KOPT-K1 (cell line): ENCODE measurements around the gene ERFE.

Source experiments
- H3K27ac ChIP-seq: fragments of 200-600 bp; sonication (generic); 2 replicates; pipeline ENCODE4 v1.5.1; 2016; ENCODE audit warnings: antibody characterized with exemption, mild to moderate bottlenecking, low read depth, low read length; ENCODE audit not compliant: poor library complexity, severe bottlenecking
- H3K36me3 ChIP-seq: fragments of 200-600 bp; sonication (generic); 2 replicates; pipeline ENCODE4 v1.5.1; 2017; ENCODE audit warnings: antibody characterized with exemption, mild to moderate bottlenecking, low read length, moderate library complexity; ENCODE audit not compliant: insufficient read depth
- H3K9me3 ChIP-seq: fragments of 200-600 bp; sonication (generic); 2 replicates; pipeline ENCODE4 v1.5.1; 2017; ENCODE audit warnings: antibody characterized with exemption, low read length, mild to moderate bottlenecking; ENCODE audit not compliant: insufficient read depth, poor library complexity, severe bottlenecking

ERFE gene

DNA sequence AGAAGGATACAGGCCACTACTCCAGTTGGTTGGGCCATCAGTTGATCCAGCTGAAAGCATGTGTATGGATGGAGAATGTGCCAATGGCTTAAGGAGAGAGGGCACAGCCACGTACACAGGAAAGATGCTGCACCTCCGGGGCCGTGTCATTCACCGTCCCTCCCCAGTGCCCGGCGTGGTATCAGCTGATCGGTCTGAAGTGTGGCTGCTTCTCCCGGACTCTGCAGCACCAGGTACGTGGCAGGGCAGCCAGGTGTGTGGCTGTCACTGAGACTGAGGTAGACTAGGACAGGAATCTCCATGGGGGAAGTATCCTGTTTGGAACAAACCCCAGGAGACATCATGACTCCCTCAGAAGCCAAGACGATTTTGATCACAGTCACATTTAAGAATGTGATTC is 4.2 kb upstream of the ERFE start:
- H3K9me3 ChIP-seq, result peaks cover 6% of the 10 kb centered on the region
- no peaks in the 10 kb centered on the region for H3K36me3 ChIP-seq
- H3K27ac ChIP-seq, result no peak overlapping the region

DNA sequence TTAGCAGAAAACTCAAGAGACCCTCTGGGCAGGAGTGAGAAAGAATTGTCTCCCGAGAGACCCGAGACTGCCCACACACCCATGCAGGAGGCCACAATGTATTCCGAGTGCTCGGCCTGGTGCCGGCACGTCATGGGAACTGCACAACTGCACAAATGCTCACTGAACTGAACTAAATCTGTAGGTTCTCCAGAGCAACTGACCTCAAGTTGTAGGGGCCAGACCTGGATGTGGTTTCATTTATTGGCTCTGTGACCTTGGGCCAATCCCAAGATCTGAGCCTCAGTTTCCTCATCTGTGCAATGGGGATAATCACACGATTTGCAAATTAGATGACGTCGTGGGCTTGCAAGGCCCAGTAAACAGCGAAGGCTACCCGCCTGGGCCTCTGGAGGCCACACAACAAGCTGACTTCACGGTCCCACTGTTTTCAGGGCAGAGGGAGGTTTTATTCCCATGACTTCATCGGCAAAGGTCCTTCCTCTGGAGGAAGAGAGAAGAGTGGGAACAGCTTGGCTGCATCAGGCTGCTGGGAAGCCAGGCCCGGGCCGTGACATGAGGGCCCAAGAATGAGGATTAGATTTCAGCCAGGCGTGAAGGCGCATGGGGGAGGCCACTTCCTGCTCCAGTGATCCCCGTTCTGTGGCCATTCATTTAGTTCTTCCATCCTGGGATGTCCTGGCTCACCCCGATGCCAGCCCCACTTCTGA is 3.6 kb upstream of the ERFE start:
- no peaks in the 10 kb centered on the region for H3K36me3 ChIP-seq
- peaks cover 6% of the 10 kb centered on the region for H3K9me3 ChIP-seq
- H3K27ac ChIP-seq, result no peak overlapping the region

DNA sequence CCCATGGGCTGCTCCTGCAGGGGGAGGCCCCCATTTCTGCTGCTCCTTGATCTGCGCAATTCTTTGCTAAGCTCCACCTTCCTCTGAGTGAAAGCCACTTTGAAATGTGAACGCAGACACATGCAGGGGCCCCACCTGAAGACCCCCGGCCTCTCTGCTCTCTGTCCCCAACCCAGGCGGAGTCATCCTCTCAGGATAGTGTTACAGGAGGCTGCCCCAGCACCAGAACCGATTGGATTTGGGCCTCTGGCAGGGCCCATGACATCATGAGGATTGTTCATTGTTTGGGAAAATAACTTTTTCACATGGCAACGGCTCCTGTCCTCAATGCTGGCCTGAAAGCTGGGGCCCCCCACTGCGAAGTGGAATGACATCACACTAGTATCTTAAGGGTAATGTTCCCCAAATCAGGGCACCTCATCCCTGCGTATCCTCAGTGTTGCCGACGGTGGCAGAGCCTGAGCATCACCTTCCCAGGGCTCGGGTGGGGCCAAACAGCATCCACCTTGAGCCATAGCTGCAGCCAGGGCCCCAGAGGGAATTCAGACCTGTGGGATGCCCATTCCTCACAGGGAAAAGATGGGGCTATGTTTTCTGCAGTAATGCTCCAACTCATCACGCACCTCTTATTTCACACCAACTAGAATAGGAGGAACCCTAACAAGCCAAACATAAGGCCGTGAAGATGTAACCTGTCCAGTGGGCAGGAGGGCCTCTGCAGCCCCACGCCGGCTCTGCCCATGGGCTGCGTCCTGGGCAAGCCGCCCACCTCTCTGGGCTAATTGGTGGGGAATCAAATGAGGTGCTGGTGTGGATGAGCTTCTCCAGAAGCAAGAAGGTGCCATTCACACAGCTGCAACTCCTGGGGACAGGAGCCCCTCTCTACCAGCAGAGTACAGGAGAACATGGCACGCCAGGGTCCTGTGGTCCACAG is 2.7 kb upstream of the ERFE start:
- peaks cover 6% of the 10 kb centered on the region for H3K9me3 ChIP-seq
- no peaks in the 10 kb centered on the region for H3K36me3 ChIP-seq
- H3K27ac ChIP-seq, result no peak overlapping the region

DNA sequence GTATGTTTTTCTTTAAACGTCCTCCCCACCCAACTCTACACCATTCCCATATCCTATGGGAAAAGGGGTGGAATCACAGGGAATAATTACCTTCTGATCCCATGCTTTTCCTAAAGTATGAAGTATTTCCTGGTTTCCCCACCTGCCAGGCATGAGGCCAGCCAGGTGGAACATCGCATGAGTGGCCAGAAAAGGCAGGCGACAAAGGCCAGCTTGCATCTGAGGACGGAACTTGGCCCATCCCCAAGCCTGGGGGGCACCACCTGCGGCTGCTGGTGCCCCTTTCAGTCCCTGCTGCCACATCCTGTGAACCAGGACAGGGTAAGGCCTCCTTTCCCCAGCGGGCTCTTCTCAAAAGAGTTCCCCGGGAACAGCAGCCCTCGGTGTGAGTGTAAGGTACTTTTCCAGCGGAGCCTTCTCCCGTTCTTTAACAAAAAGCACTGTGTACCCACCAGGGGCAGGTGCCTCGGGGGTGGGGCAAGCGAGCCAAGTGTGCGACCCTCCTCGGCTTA is 1.2 kb upstream of the ERFE start:
- peaks cover 6% of the 10 kb centered on the region for H3K9me3 ChIP-seq
- no peak overlapping the region for H3K27ac ChIP-seq
- no peaks in the 10 kb centered on the region for H3K36me3 ChIP-seq

DNA sequence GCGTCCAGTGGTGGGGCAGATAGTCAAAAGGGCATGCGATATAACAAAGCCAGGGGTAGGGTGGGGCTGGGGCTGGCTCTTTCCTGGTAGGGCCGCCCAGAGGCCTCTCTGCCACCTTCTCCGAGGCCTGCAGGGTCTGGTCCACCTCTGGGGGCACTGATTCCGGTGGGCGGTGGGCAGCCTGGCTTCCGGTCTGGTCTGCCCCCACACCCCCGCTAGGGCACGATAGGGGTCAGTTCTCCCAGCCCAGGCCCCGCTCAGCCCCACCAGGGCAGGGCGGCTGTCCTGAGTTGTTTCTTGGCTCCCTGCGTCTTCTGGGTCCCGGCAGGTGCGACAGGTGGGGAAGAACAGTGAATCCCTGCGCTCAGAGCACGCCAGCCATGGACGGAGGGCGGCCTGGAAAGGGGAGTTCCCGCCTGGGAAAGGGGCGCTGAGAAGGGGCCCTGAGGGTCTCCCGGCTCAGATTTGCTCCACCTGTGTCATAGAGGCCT is 707 bp upstream of the ERFE start:
- Histone ChIP-seq H3K9me3 (peaks cover 6% of the 10 kb centered on the region), H3K36me3 (no peaks in the 10 kb centered on the region), H3K27ac (no peak overlapping the region)

DNA sequence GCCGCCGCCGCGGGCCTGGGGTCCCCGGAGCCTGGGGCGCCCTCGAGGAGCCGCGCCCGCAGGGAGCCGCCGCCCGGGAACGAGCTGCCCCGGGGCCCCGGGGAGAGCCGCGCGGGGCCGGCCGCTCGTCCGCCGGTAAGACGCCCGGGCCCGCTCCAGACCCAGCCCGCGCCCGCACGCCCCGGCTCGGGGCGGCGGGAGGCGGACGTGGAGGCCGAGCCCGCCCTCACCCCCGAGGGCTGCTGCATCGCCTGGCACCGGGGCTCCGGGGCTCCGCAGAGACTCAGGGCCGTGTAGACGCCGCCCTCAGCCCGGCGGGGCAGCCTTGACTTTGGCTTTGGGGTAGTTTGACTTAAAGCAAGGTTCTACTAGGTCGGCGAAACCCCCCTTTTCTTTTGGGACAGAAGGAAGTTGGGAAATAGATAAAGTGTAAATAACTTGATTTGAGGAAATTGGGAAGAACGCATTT is 335 bp downstream of the ERFE start:
- peaks cover 4% of the 10 kb centered on the region for H3K9me3 ChIP-seq
- H3K36me3 ChIP-seq, result no peaks in the 10 kb centered on the region
- no peak overlapping the region for H3K27ac ChIP-seq

DNA sequence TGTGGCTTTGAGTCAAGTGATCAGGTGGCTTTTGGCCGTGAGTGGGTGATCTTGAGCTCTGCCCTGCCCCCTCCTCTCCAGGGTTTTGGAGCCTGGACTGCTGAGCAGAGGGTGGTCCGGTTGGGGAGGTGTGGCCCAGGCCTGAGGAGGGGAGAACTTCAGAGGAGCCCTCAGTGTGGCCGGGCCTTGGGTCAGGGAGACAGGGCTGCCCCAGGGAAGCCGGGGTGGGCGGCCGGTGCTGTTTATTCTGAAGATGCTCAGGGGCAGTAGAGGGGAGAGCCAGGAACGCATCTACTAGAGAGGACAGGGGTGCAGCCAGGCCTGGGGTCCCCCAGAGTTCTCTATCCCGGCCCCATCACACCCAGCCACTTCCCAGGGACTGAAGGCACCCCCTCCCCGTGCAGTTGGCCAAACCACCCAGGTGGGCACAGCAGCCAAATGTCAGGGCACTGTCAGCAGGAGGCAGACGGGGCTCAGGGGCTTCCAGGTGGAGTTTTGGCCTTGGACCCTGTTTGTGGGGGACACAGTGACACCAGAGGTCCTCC is 963 bp downstream of the ERFE start:
- no peak overlapping the region for H3K27ac ChIP-seq
- H3K9me3 ChIP-seq, result no peaks in the 10 kb centered on the region
- no peaks in the 10 kb centered on the region for H3K36me3 ChIP-seq

DNA sequence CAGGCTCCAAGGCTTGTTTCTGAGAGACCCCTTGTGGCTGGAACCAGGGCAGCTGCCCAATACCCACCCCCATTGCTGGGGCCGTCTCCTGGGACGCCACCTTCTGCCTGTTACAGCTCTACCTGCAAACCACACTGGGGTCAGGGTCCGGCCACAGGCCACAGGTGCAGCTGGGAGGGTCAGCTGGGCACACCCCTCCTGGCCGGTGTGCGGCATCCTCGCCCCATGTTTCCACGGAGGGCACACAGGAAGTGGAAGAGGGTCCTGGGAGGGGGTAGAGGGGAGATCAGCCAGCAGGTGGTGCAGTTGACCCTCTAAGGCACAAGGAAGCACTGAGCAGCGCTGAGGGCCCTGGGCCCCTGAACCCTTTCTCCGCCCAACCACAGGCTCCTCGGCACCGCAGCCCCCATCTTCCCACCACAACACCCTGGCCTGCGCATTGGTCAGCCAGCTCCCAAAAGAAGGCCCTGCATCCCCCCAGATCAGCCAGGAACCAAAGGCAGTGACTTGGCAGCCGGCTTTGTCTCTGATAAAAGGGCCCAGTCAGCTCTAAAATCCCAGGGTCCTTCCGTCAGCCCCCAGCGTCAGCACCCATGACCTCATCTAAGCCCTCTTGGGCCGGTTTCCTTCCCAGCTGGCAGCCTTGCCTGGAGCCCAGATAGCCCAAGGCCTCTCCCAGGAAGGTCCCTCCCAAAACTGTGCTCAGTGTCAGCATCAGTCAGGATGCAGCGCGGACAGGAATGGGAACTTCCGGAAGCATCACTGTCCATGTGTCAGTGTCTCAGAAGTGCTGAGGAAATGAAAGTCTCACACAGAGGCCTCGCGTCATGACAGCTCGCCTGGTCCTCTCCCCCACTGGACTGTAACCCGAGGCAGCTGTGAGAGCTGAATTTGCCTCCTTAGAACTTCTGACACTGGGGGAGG is 1.7 kb downstream of the ERFE start:
- Histone ChIP-seq H3K36me3 (no peaks in the 10 kb centered on the region), H3K27ac (no peak overlapping the region), H3K9me3 (no peaks in the 10 kb centered on the region)

DNA sequence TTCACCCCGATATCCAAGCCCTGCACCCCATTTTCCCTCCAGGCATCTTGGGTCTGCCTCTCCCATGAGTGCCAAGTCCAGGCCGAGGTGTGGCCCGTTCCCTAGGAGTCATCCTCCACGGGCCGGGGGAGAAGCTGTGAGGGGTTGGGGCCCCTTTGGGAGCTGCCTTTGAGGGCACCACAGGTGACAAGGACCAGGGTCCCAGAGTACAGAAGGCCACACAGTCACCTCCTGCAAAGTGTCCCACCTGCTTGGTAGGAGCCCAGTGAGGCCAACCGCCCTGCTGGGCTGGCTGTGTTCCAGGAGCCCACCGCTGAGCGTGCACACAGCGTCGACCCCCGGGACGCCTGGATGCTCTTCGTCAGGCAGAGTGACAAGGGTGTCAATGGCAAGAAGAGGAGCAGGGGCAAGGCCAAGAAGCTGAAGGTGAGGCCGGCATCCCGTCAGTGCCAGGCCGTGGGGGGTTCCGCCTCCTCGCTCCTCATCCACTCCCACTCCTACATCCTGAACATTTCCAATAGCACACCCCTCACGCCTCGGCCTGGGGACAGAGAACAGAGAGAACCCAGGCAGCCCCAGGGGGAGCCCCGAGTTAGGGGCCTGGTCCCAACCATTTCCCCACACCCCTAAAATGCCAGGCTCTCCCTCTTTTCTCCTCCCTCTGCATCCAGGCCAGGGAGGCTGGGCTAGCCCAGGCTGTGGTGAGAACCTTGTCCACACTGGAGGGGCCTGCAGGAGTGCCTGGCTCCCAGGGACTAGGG is 2.7 kb downstream of the ERFE start:
- no peak overlapping the region for H3K27ac ChIP-seq
- H3K9me3 ChIP-seq, result no peaks in the 10 kb centered on the region
- peaks cover 3% of the 10 kb centered on the region; the same call in 1 of the 2 replicates for H3K36me3 ChIP-seq

DNA sequence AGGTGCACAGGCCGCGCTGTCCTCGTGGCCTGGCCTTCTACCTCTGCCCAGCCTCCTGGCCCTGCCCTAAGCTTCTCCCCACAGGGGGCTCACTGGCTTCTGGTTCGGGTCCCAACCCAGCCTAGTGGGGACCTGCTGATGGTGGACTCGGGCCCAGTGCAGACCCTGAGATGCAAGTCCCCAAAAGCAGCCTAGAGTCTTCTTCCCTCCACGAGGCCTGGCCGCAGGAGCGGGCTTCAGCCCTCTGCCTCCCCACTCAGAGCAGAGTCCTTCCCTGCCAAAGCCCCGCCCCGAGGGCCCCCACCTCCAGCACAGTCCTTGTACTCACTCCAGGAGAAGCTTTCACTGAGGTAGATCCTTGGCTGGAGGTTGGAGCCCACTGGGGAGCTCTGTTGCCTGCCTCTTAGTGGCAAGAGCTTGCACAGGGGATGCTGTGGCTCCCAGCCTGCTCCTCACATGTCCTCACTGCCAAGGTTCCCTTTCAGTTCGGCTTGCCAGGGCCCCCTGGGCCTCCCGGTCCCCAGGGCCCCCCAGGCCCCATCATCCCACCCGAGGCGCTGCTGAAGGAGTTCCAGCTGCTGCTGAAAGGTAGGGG is 3.6 kb downstream of the ERFE start:
- Histone ChIP-seq H3K36me3 (peaks cover 12% of the 10 kb centered on the region; the same call in 1 of the 2 replicates), H3K27ac (no peak overlapping the region)

DNA sequence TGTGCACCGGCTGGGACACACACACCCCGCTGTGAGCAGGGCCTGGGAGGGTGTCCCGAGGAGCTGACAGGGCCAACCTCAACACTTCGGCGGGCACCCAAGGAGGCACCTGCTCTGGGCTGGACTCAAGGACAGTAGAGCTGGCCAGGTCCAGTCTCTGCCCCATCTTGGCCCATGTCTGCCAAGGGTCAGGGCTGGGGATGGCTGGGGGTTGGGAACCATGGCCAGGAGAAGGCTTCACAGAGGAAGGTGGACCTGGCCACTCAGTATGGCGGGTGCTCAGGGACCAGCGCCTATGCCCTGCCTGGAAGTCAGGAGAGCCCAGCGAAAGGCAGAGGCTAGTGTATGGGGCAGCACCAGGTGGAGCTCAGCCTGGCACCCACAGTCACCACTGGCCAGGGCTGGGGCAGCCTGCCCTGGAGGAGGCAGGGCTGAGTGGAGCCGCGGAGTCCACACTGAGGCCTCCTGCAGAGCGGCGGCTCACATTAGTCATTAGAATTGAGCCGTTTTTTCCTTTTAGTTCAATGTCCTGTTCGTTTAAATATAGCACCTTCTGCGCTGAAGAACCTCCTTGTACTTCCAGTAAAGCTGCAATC is 4.2 kb downstream of the ERFE start:
- Histone ChIP-seq H3K36me3 (peaks cover 18% of the 10 kb centered on the region), H3K27ac (no peak overlapping the region), H3K9me3 (no peaks in the 10 kb centered on the region)

More for the DNA sequence above, 3.6 kb downstream of the ERFE start:
- H3K9me3 ChIP-seq, result no peaks in the 10 kb centered on the region

DNA sequence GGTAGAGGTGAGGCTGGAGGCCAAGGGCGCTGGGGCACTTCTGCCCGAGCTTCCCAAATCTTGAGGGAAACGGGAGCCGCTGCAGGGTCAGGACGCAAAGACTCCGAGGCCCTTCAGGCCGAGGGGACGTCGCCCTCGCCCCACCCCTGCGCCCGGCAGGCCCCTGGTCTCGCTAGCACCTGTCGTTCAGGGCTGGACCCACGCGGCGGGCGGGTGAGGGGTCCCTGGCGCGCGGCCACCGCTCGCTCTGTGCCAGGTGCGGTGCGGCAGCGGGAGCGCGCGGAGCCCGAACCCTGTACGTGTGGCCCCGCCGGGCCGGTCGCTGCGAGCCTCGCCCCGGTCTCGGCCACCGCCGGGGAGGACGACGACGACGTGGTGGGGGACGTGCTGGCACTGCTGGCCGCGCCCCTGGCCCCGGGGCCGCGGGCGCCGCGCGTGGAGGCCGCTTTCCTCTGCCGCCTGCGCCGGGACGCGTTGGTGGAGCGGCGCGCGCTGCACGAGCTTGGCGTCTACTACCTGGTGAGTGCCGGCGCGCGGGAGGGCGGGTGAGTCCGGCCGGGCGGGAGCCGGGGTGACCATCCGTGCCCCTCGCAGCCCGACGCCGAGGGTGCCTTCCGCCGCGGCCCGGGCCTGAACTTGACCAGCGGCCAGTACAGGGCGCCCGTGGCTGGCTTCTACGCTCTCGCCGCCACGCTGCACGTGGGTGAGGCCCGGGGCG is 4.9 kb downstream of the ERFE start:
- H3K27ac ChIP-seq, result no peak overlapping the region
- peaks cover 24% of the 10 kb centered on the region for H3K36me3 ChIP-seq
- no peaks in the 10 kb centered on the region for H3K9me3 ChIP-seq
